Measurements from ENCODE around the gene JAG1. TPM values are rescaled to one million over a fixed set of nuclear protein-coding genes. Genes with fewer than 3 reads are reported as not detected.

JAG1 gene
- polyA plus RNA-seq, 1 donor from 2014 or later: 9.0 TPM

GRCh38 chr20:10644458-10645204, 29.2 kb downstream of the JAG1 start:
- no peak overlapping the region for H2AFZ ChIP-seq (ENCODE audit: low read depth, low read length)
- peaks cover 28% of the 10 kb centered on the region for H3K36me3 ChIP-seq (ENCODE audit: insufficient read depth, low read length)
- H3K79me2 ChIP-seq (replicated peaks; ENCODE audit: insufficient read depth, low read length): no peaks in the 10 kb centered on the region
- H4K20me1 ChIP-seq (ENCODE audit: insufficient read depth): no peaks in the 10 kb centered on the region
- H3K4me2 ChIP-seq (ENCODE audit: low read length): no peak overlapping the region
- H3K27ac ChIP-seq (ENCODE audit: low read length): no peak overlapping the region
- no peaks in the 10 kb centered on the region for H3K27me3 ChIP-seq (ENCODE audit: insufficient read depth, low read depth, low read length)
- TF ChIP-seq REST (IDR thresholded peaks at IDR 0.05; ENCODE audit: borderline replicate concordance) (no peak), EP300 (conservative IDR thresholded peaks at IDR 0.05; ENCODE audit: poor library complexity, severe bottlenecking) (no peak), POLR2AphosphoS5 (IDR thresholded peaks at IDR 0.05) (no peak), SMC3 (conservative IDR thresholded peaks at IDR 0.05; ENCODE audit: poor library complexity) (no peak), TAF1 (IDR thresholded peaks at IDR 0.05; ENCODE audit: low read depth) (no peak), RAD21 (conservative IDR thresholded peaks at IDR 0.05) (no peak), EZH2 (IDR thresholded peaks at IDR 0.05; ENCODE audit: borderline replicate concordance, insufficient read depth, low read length, poor library complexity, severe bottlenecking) (no peak), MXI1 (conservative IDR thresholded peaks at IDR 0.05; ENCODE audit: poor library complexity, severe bottlenecking) (no peak)
- TF ChIP-seq, protein P1, sequence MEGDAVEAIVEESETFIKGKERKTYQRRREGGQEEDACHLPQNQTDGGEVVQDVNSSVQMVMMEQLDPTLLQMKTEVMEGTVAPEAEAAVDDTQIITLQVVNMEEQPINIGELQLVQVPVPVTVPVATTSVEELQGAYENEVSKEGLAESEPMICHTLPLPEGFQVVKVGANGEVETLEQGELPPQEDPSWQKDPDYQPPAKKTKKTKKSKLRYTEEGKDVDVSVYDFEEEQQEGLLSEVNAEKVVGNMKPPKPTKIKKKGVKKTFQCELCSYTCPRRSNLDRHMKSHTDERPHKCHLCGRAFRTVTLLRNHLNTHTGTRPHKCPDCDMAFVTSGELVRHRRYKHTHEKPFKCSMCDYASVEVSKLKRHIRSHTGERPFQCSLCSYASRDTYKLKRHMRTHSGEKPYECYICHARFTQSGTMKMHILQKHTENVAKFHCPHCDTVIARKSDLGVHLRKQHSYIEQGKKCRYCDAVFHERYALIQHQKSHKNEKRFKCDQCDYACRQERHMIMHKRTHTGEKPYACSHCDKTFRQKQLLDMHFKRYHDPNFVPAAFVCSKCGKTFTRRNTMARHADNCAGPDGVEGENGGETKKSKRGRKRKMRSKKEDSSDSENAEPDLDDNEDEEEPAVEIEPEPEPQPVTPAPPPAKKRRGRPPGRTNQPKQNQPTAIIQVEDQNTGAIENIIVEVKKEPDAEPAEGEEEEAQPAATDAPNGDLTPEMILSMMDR (IDR thresholded peaks at IDR 0.05; ENCODE audit: poor library complexity, severe bottlenecking): no peak
- no peak overlapping the region for H3K4me3 ChIP-seq (ENCODE audit: low read length)
- H3F3A ChIP-seq (ENCODE audit: insufficient read depth, low read length, poor library complexity, severe bottlenecking): no peaks in the 10 kb centered on the region
- H3K9ac ChIP-seq (ENCODE audit: low read length): no peak overlapping the region
- no peaks in the 10 kb centered on the region for H3K9me2 ChIP-seq (ENCODE audit: insufficient read depth, low read length)
- H3K9me3 ChIP-seq (ENCODE audit: low read length): no peaks in the 10 kb centered on the region

DNA sequence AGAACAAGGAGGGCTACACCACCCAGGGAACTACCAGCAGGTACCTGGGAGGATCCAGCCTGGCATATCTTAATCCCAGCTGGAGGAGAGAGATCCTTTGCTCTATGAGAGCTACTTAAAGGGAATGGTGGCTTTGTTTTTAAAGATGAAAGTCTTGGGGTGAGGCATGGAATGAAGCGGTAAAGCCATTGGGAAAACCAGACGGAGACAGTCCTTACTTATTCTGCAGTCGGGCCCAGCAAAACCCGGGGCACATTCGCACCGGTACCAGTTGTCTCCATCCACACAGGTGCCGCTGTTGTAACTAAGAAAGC, 30.3 kb downstream of the JAG1 start:
- no peak overlapping the region for H3K27ac ChIP-seq (ENCODE audit: low read length)
- H4K20me1 ChIP-seq (ENCODE audit: insufficient read depth): no peaks in the 10 kb centered on the region

More for the DNA sequence above, 30.3 kb downstream of the JAG1 start:
- Histone ChIP-seq H3K79me2 (replicated peaks; ENCODE audit: insufficient read depth, low read length) (no peaks in the 10 kb centered on the region), H3K4me3 (ENCODE audit: low read length) (no peak overlapping the region), H2AFZ (ENCODE audit: low read depth, low read length) (no peak overlapping the region), H3K9ac (ENCODE audit: low read length) (no peak overlapping the region), H3K36me3 (ENCODE audit: insufficient read depth, low read length) (peaks cover 35% of the 10 kb centered on the region), H3F3A (ENCODE audit: insufficient read depth, low read length, poor library complexity, severe bottlenecking) (no peaks in the 10 kb centered on the region), H3K27me3 (ENCODE audit: insufficient read depth, low read depth, low read length) (no peaks in the 10 kb centered on the region), H3K9me2 (ENCODE audit: insufficient read depth, low read length) (no peaks in the 10 kb centered on the region), H3K9me3 (ENCODE audit: low read length) (no peaks in the 10 kb centered on the region), H3K4me2 (ENCODE audit: low read length) (no peak overlapping the region)
- TF ChIP-seq, protein P1 (IDR thresholded peaks at IDR 0.05; ENCODE audit: poor library complexity, severe bottlenecking): no peak
- TF ChIP-seq REST (IDR thresholded peaks at IDR 0.05; ENCODE audit: borderline replicate concordance) (no peak), EZH2 (IDR thresholded peaks at IDR 0.05; ENCODE audit: borderline replicate concordance, insufficient read depth, low read length, poor library complexity, severe bottlenecking) (no peak), POLR2AphosphoS5 (IDR thresholded peaks at IDR 0.05) (no peak), TAF1 (IDR thresholded peaks at IDR 0.05; ENCODE audit: low read depth) (no peak), MXI1 (conservative IDR thresholded peaks at IDR 0.05; ENCODE audit: poor library complexity, severe bottlenecking) (no peak), EP300 (conservative IDR thresholded peaks at IDR 0.05; ENCODE audit: poor library complexity, severe bottlenecking) (no peak), SMC3 (conservative IDR thresholded peaks at IDR 0.05; ENCODE audit: poor library complexity) (no peak), RAD21 (conservative IDR thresholded peaks at IDR 0.05) (no peak)

All from neural cell (in vitro differentiated cells).